ENCODE data around the gene TMEM187.

The TMEM187 gene

DNA sequence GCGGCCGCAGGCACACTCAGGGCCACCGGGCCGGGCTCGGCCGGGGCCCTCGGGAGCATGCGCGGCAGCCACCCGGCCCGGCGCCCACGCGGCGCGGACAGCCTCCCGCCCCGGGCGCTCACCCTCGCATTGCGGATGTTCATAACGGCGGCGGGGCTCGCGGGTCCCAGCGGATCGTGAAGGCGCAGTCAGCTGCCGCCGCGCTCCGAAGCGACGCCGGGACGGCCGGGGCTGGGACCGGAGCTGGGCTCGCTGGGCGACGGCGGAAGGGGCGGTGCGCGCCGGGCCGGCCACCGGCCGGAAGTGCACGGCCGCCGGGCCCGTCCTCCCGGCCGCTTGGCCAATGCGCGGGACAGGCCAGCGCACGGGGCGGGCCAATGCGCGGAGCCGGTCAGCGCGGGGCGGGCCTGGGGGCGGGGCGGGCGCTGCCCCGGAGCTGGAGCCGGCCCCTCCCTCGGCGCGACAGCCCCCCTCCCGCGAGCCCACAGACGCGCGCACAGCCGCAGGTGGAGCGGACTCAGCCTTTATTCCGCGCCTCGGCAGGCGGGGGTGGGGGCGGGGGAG lies 37.7 kb upstream of the TMEM187 start, which contains the start of gene NAA10:
Gene NAA10, minus strand, starts transcription at position 276 of the 564 bp plus-strand sequence. Its CDS starts 133 bp downstream, at position 143.
- DNase-seq (ENCODE audit: low spot score), result peak; percentile 41

- no peak for DNase-seq (ENCODE audit: low spot score)
Measured at GRCh38 chrX:153935326-153935851, 37.2 kb upstream of the TMEM187 start.

- DNase-seq (ENCODE audit: low spot score), result no peak
Measured at GRCh38 chrX:153937056-153937455, 35.5 kb upstream of the TMEM187 start.

DNA sequence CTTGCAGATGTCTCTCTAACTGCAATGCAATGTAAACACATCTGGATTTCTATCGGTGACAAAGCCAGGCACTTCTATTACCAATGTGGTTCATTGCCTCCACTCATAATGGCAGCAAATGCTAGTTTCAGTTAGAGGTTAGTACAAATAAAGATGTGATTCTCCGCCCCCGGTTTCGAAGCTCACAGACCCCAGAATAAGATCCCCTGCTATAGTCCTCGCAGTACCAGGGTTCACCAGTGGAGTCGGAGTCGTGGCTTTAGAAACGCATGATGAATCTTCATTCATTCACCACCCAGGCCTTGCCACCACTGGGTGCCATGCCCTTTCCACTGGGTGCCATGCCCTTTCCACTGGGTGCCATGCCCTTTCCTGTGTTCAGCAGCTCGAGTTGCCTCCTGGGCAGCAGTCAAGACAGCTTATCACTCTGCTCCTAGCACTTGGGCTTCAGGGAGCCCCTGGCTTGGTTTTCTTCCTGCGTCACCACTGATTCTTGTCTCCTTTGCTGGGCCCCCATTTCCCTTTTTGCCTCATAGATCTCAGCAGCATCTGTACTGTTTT lies 34.2 kb upstream of the TMEM187 start:
- DNase-seq (ENCODE audit: low spot score), result no peak

GRCh38 chrX:153939573-153939972 lies 33.0 kb upstream of the TMEM187 start:
- no peak for DNase-seq (ENCODE audit: low spot score)

- DNase-seq (ENCODE audit: low spot score), result no peak
Measured at GRCh38 chrX:153941336-153942252, 31.0 kb upstream of the TMEM187 start.

GRCh38 chrX:153944140-153944799 lies 28.3 kb upstream of the TMEM187 start, which contains the start of gene RENBP:
RENBP (minus strand) TSS chrX:153944643; CDS start chrX:153944610, 33 bp downstream.
- no peak for DNase-seq (ENCODE audit: low spot score)

DNA sequence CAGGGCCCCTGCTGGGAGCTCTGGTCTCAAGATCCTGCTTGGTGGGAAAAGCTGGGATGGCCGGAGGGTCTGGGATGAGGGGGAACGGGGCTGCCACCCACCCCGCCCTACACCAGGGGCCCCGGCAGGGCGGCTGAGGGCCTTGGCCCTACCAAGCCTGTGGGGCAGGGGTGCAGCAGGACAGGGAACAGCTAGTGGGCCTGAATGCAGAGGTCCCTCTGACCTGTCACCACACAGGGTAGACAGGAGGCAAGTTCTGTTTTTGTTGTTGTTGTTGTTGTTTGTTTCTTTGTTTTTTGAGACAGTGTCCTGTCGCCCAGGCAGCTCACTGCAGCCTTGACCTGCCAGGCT lies 27.8 kb upstream of the TMEM187 start:
- DNase-seq (ENCODE audit: low spot score), result no peak

GRCh38 chrX:153945956-153946943 lies 26.3 kb upstream of the TMEM187 start:
- DNase-seq (ENCODE audit: low spot score), result no peak

DNA sequence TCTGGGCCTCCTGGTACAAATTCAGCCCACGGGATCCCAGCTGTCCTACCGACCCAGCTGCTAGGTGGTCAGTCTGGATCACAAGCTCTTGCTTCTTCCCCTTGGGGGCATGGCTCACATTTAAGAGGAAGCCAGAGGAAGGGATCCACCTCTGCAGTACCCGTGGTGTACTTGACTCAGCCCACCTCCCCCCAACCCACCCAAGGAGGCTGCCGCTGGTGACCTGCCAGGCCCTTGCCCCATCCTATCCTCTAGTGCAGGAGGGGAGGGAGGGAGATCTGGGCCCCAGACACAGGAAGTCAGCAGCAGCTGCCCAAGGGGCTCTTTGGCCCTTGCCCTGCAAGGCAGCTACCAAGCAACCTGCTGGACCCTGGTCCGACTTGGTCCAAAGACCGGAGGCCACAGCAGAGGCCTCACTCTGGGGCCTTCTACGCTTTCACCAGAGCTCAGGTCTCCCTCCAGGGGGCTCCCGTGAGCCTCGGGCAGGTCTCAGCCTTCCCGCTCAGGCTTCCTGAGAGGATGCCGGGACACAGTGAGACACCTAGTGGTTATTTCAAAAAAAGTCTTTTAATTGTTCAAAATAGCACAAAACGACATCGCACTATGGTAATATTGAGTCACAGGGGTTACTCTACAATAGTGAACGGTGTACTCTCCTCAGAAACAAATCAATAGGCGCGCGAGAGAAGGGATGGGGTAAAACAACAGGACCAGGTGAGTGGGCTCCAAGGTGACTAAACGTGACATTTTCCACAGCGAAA lies 25.4 kb upstream of the TMEM187 start:
- DNase-seq (ENCODE audit: low spot score), result peak; percentile 66

- DNase-seq (ENCODE audit: low spot score), result no peak
Measured at GRCh38 chrX:153948002-153948466, 24.5 kb upstream of the TMEM187 start.

GRCh38 chrX:153948847-153949805 lies 23.4 kb upstream of the TMEM187 start:
- no peak for DNase-seq (ENCODE audit: low spot score)

- no peak for DNase-seq (ENCODE audit: low spot score)
Measured at GRCh38 chrX:153950127-153950526, 22.4 kb upstream of the TMEM187 start.

DNA sequence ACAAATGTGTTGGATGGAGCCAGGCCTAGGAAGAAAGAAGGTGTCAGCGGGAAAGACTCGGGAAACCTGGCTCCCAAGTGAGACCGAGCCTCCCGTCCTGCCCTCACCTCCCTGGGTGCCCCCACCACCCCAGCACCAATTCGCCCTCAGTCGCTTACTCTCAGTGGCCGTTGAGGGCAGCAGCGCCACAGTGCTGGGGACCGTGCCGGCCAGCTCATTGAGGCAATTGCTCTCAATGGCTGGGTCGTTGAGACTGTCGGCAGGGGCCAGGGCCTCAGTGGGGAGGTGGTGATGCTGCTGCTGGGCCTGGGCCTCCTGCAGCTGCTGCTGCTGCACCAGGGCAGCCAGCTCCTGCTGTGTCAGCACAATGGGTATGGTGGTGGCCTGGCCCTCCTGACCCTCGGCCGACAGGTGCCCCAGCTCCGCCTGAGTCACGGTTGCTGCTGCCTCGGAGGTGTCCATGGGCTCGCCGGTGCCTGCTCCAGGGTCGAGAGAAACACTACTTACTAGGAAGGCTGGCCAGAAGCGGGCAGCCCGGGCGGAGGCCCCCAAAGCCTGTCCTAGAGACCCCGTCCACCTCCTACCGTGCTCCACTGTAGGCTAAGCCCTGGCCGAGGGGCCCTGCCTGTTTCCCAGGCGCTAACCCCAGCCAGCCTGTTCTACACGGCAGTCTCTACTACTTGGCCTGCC lies 20.7 kb upstream of the TMEM187 start:
- no peak for DNase-seq (ENCODE audit: low spot score)

- no peak for DNase-seq (ENCODE audit: low spot score)
Measured at GRCh38 chrX:153952373-153953026, 20.1 kb upstream of the TMEM187 start.

DNA sequence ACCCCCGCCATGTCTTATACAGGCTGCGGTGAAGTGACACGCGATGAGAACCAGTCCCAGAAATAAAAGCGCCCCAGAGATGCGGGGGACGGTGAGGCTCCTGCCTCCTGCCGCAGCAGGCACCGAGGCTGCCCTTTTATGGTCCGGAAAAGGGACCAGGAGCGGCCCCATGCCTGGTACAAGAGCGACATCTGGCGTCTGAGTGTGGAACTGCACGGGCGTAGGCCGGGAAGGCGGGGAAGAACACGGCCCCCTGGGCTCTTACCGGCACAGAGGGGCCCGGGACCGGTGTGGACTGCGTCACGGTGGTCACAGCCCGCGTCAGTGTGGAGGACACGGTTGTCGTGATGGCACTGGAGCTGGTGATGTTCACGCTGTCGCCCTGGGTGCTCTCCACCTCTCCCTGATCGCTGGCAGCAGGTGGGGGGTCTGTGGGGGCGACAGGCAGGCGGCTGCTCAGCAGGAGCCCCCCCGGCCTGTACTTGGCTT lies 19.2 kb upstream of the TMEM187 start:
- DNase-seq (ENCODE audit: low spot score), result no peak

DNA sequence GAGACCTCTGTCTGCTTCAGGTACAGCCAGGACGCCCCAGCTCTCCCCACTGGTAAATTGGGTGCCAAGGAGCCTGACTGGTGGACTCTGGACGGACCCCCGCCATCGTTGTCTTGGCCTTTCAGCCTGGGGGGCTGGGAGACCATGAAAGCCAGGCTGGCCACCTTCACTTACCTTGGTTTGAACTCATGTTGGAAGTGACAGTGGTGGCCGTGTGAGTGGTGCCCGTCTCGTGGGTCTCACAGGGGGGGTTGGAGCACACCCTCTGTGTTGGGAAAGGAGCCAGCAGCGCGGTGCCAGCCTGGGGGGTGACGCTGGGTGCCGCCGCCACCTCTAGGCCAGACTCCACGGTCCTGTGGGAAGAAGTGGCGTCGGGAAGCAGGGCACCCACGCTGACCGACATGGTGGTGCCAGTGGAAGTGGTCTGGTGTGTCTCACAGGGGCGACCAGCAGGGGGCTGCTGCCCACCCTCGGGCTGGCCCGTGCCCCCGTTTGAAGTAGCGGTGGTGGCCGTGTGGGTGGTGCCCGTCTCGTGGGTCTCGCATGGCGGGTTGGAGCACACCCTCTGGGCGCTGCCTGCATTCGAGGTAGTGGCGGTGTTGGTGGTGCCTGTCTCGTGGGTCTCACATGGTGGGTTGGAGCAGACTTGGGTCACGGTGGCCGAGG lies 18.5 kb upstream of the TMEM187 start:
- no peak for DNase-seq (ENCODE audit: low spot score)
